ENCODE results near the gene EEF1A1. TPM values are rescaled to one million over a fixed set of nuclear protein-coding genes. Genes with fewer than 3 reads are reported as not detected.
"Not testable (repeated sequence)": the region's sequence is repeated elsewhere in the genome, so short reads cannot be mapped to it uniquely, and the experiment has no call there.

EEF1A1 gene
- total RNA-seq, 2 donors from 2014 or later, result 5,082 to 6,539 TPM

GRCh38 chr6:73542891-73543290, 22.1 kb upstream of the EEF1A1 start:
- H3K27ac ChIP-seq, result no peak overlapping the region
- no peaks in the 10 kb centered on the region for H3K36me3 ChIP-seq
- no peak overlapping the region for H3K4me3 ChIP-seq
- H3K27me3 ChIP-seq (replicated peaks; ENCODE audit: insufficient read depth), result no peaks in the 10 kb centered on the region
- TF ChIP-seq CTCF (IDR thresholded peaks at IDR 0.05), result no peak
- ATAC-seq (ENCODE audit: insufficient number of reproducible peaks, low FRiP score, low read depth), result no peak
- no peaks in the 10 kb centered on the region for H3K9me3 ChIP-seq
- no peak for DNase-seq (ENCODE audit: low spot score)
- no peaks in the 10 kb centered on the region for H3K4me1 ChIP-seq (ENCODE audit: control insufficient read depth in 1 of 2, low read depth in 2 of 2)

GRCh38 chr6:73542481-73542880, 21.6 kb upstream of the EEF1A1 start:
- DNase-seq (ENCODE audit: low spot score), result not testable (repeated sequence)

GRCh38 chr6:73538116-73538779, 17.4 kb upstream of the EEF1A1 start:
- Histone ChIP-seq H3K27me3 (replicated peaks; ENCODE audit: insufficient read depth) (no peaks in the 10 kb centered on the region), H3K4me1 (ENCODE audit: control insufficient read depth in 1 of 2, low read depth in 2 of 2) (no peaks in the 10 kb centered on the region), H3K36me3 (no peaks in the 10 kb centered on the region), H3K4me3 (no peak overlapping the region), H3K9me3 (no peaks in the 10 kb centered on the region), H3K27ac (no peak overlapping the region)
- DNase-seq (ENCODE audit: low spot score) (no peak), ATAC-seq (ENCODE audit: insufficient number of reproducible peaks, low FRiP score, low read depth) (no peak)
- no peak for TF ChIP-seq CTCF (IDR thresholded peaks at IDR 0.05)

More at GRCh38 chr6:73542481-73542880, 21.6 kb upstream of the EEF1A1 start:
- not testable (repeated sequence) for H3K4me1 ChIP-seq (ENCODE audit: control insufficient read depth in 1 of 2, low read depth in 2 of 2); H3K27ac ChIP-seq; H3K27me3 ChIP-seq (replicated peaks; ENCODE audit: insufficient read depth); H3K9me3 ChIP-seq; H3K4me3 ChIP-seq; H3K36me3 ChIP-seq; ATAC-seq (ENCODE audit: insufficient number of reproducible peaks, low FRiP score, low read depth)

- Histone ChIP-seq H3K4me1 (ENCODE audit: control insufficient read depth in 1 of 2, low read depth in 2 of 2) (no peaks in the 10 kb centered on the region), H3K9me3 (no peaks in the 10 kb centered on the region), H3K4me3 (no peak overlapping the region), H3K27me3 (replicated peaks; ENCODE audit: insufficient read depth) (no peaks in the 10 kb centered on the region), H3K36me3 (no peaks in the 10 kb centered on the region), H3K27ac (no peak overlapping the region)
- no peak for ATAC-seq (ENCODE audit: insufficient number of reproducible peaks, low FRiP score, low read depth)
- no peak for DNase-seq (ENCODE audit: low spot score)
- TF ChIP-seq CTCF (IDR thresholded peaks at IDR 0.05), result no peak
Observed at GRCh38 chr6:73537677-73538076, 16.8 kb upstream of the EEF1A1 start.

- no peak for DNase-seq (ENCODE audit: low spot score)
- no peaks in the 10 kb centered on the region for H3K9me3 ChIP-seq
- no peak overlapping the region for H3K4me3 ChIP-seq
- TF ChIP-seq CTCF (IDR thresholded peaks at IDR 0.05), result no peak
- H3K4me1 ChIP-seq (ENCODE audit: control insufficient read depth in 1 of 2, low read depth in 2 of 2), result no peaks in the 10 kb centered on the region
- no peaks in the 10 kb centered on the region for H3K27me3 ChIP-seq (replicated peaks; ENCODE audit: insufficient read depth)
- no peaks in the 10 kb centered on the region for H3K36me3 ChIP-seq
- no peak overlapping the region for H3K27ac ChIP-seq
- no peak for ATAC-seq (ENCODE audit: insufficient number of reproducible peaks, low FRiP score, low read depth)
Observed at GRCh38 chr6:73534628-73535027, 13.8 kb upstream of the EEF1A1 start.

- Histone ChIP-seq H3K36me3 (no peaks in the 10 kb centered on the region), H3K4me1 (ENCODE audit: control insufficient read depth in 1 of 2, low read depth in 2 of 2) (no peaks in the 10 kb centered on the region), H3K27ac (no peak overlapping the region), H3K4me3 (no peak overlapping the region), H3K27me3 (replicated peaks; ENCODE audit: insufficient read depth) (no peaks in the 10 kb centered on the region), H3K9me3 (no peaks in the 10 kb centered on the region)
- no peak for TF ChIP-seq CTCF (IDR thresholded peaks at IDR 0.05)
- ATAC-seq (ENCODE audit: insufficient number of reproducible peaks, low FRiP score, low read depth) (no peak), DNase-seq (ENCODE audit: low spot score) (no peak)
Observed at GRCh38 chr6:73532293-73532692, 11.5 kb upstream of the EEF1A1 start.
